HepG2 (cell line): ENCODE results near the gene TMEM198. TPM values are rescaled to one million over a fixed set of nuclear protein-coding genes. Genes with fewer than 3 reads are reported as not detected.
A peak's percentile ranks its signal among the peaks of the same experiment; 100 is the strongest.

ENCODE experiments used
- ARNT ChIP-seq: fragments of 450-650 bp; IDR thresholded peaks from 2 replicates; pipeline ENCODE4 v1.6.1; 2017
- FOXK1 ChIP-seq: sonication (generic); formaldehyde crosslinking; IDR thresholded peaks from 2 replicates; pipeline ENCODE4 v1.4.0; 2020; ENCODE audit warnings: low read depth, missing genetic modification reagents, borderline replicate concordance
- MAFG ChIP-seq: sonication (generic); formaldehyde crosslinking; IDR thresholded peaks from 2 replicates; pipeline ENCODE4 v1.5.1; 2020; ENCODE audit warnings: mild to moderate bottlenecking, missing genetic modification reagents
- MED8 ChIP-seq: sonication (generic); formaldehyde crosslinking; IDR thresholded peaks from 2 replicates; pipeline ENCODE4 v1.8.1; 2023; ENCODE audit warnings: mild to moderate bottlenecking, missing genetic modification reagents; ENCODE audit not compliant: insufficient replicate concordance
- PAF1 ChIP-seq: IDR thresholded peaks from 2 replicates; pipeline ENCODE4 v1.6.1; 2016; ENCODE audit warnings: missing genetic modification reagents, missing compliant biosample characterization
- RBFOX2 ChIP-seq: fragments of 200-400 bp; formaldehyde crosslinking; IDR thresholded peaks from 2 replicates; pipeline ENCODE4 v1.6.1; 2017; ENCODE audit warnings: low read depth, mild to moderate bottlenecking, low read length
- RFX1 ChIP-seq: fragments of 450-650 bp; IDR thresholded peaks from 2 replicates; pipeline ENCODE4 v1.6.1; 2017
- SCMH1 ChIP-seq: sonication (generic); formaldehyde crosslinking; IDR thresholded peaks from 2 replicates; pipeline ENCODE4 v1.9.0; 2021; ENCODE audit warnings: missing genetic modification reagents, mild to moderate bottlenecking, borderline replicate concordance
- SIN3B ChIP-seq: fragments of 150-350 bp; IDR thresholded peaks from 2 replicates; pipeline ENCODE4 v1.6.1; 2014; ENCODE audit warnings: low read length
- SOX13 ChIP-seq, 3 experiments: fragments of 450-650 bp in 1 of 3; sonication (generic) in 1 of 3; formaldehyde crosslinking in 1 of 3; IDR thresholded peaks in 2 of 3; conservative IDR thresholded peaks in 1 of 3; 2 replicates each; pipeline versions ENCODE4 v1.5.0 to v1.6.1; 2016 to 2020; ENCODE audit warnings: antibody characterized with exemption in 1 of 3, mild to moderate bottlenecking in 1 of 3, missing compliant biosample characterization in 1 of 3, missing genetic modification reagents in 1 of 3, moderate library complexity in 1 of 3
- TCF7L2 ChIP-seq: IDR thresholded peaks from 2 replicates; pipeline ENCODE4 v1.6.1; 2011; ENCODE audit warnings: mild to moderate bottlenecking, low read depth, low read length, moderate library complexity
- ZBTB3 ChIP-seq: sonication (generic); formaldehyde crosslinking; IDR thresholded peaks from 2 replicates; pipeline ENCODE4 v1.4.0; 2020; ENCODE audit warnings: low read depth, mild to moderate bottlenecking, moderate library complexity, missing genetic modification reagents, borderline replicate concordance
- ZNF883 ChIP-seq: sonication (generic); formaldehyde crosslinking; IDR thresholded peaks from 2 replicates; pipeline ENCODE4 v1.5.1; 2020; ENCODE audit warnings: mild to moderate bottlenecking, missing genetic modification reagents; ENCODE audit errors: not compliant biosample characterization
- polyA plus RNA-seq, 8 experiments: library from polyadenylated mRNA; depleted of rRNA in 3 of 8; stranded (reverse) in 7 of 8; unstranded in 1 of 8; fragments of >200 nt; fragmentation: Illumina TruSeq in 4 of 8; extraction: Trizol in 4 of 8; gene quantifications; 2 replicates each; pipeline versions ENCODE4 v1.2.1 to v1.2.3, GENCODE V29; 2011 to 2016; ENCODE audit warnings: low read depth in 4 of 8, missing spikeins in 1 of 8, mixed read lengths in 1 of 8; ENCODE audit not compliant: insufficient read depth in 1 of 8
- total RNA-seq, 5 experiments: library from RNA; depleted of rRNA; stranded (reverse); fragments of >200 nt; fragmentation: Illumina TruSeq; extraction: Trizol; gene quantifications; 2 replicates each; pipeline ENCODE4 v1.2.3, GENCODE V29; 2016; ENCODE audit warnings: low read depth in 1 of 5
- TF ChIP-seq, protein P1 (sequence below): sonication (generic); formaldehyde crosslinking; IDR thresholded peaks from 2 replicates; pipeline ENCODE4 v1.5.1; 2020; ENCODE audit warnings: mild to moderate bottlenecking, missing genetic modification reagents
- TF ChIP-seq, protein P2 (sequence below): sonication (generic); formaldehyde crosslinking; IDR thresholded peaks from 2 replicates; pipeline ENCODE4 v1.5.0; 2020; ENCODE audit warnings: mild to moderate bottlenecking, missing genetic modification reagents
- TF ChIP-seq, protein P3 (sequence below): sonication (generic); formaldehyde crosslinking; IDR thresholded peaks from 2 replicates; pipeline ENCODE4 v1.5.1; 2020; ENCODE audit warnings: mild to moderate bottlenecking, missing genetic modification reagents, moderate library complexity
- TF ChIP-seq, protein P4 (sequence below): sonication (generic); formaldehyde crosslinking; IDR thresholded peaks from 2 replicates; pipeline ENCODE4 v1.5.0; 2020; ENCODE audit warnings: missing genetic modification reagents

The TMEM198 gene
- total and polyA plus RNA-seq, 2 of the 13 experiments (the other 11 are each of a cell fraction or from before 2014, with no cell fraction given) = 17.3 to 23.5 TPM

DNA sequence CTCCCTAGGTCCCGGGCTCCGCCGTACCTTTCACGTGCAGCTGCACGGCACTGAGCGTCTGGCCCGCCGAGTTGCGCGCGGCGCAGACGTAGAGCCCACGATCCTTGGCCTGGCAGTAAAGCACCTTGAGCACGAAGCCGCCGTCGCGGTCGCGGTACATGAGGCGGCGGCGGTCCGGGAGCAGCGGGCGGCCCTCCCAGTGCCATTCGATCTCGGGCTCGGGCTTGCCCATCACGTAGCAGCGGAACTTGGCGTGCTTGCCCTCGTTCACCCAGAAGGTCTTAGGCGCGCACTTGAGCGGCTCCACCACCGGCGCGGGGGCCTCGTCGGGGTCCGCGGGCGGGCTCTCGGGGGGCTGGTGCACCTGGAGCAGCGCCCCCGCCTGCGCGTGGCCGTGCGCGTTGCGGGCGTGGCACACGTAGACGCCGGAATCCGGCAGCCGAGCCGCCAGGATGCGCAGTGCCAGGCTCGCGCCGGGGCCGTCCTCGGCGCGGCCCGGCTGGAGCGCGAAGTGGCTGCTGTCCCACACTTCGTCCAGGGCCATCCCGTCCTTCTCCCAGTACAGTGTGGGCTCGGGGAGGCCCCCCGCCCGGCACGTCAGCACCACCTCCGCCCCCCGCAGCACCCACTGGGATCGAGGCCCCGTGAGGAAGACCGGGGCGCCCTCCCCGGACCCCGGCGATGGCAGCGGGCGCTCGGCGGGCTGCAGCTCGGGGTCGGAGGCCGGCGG lies 26.5 kb downstream of the TMEM198 start (continued):
- TF ChIP-seq SIN3B (no peak), MAFG (CRISPR knock-in tag) (no peak), FOXK1 (CRISPR knock-in tag) (no peak), SCMH1 (CRISPR knock-in tag) (no peak), ARNT (no peak), MED8 (CRISPR knock-in tag) (no peak), SOX13 (IDR thresholded peaks at IDR 0.05) (no peak; the same call in 1 of the 2 replicates), SOX13 (CRISPR knock-in tag; conservative IDR thresholded peaks at IDR 0.05 in 1 of 2, IDR thresholded peaks at IDR 0.05 in 1 of 2) (no peak), PAF1 (CRISPR knock-in tag) (no peak), ZNF883 (CRISPR knock-in tag) (peak; percentile 35), RFX1 (no peak), TCF7L2 (no peak), RBFOX2 (peak; percentile 90), ZBTB3 (CRISPR knock-in tag) (no peak)
- TF ChIP-seq, protein P1, sequence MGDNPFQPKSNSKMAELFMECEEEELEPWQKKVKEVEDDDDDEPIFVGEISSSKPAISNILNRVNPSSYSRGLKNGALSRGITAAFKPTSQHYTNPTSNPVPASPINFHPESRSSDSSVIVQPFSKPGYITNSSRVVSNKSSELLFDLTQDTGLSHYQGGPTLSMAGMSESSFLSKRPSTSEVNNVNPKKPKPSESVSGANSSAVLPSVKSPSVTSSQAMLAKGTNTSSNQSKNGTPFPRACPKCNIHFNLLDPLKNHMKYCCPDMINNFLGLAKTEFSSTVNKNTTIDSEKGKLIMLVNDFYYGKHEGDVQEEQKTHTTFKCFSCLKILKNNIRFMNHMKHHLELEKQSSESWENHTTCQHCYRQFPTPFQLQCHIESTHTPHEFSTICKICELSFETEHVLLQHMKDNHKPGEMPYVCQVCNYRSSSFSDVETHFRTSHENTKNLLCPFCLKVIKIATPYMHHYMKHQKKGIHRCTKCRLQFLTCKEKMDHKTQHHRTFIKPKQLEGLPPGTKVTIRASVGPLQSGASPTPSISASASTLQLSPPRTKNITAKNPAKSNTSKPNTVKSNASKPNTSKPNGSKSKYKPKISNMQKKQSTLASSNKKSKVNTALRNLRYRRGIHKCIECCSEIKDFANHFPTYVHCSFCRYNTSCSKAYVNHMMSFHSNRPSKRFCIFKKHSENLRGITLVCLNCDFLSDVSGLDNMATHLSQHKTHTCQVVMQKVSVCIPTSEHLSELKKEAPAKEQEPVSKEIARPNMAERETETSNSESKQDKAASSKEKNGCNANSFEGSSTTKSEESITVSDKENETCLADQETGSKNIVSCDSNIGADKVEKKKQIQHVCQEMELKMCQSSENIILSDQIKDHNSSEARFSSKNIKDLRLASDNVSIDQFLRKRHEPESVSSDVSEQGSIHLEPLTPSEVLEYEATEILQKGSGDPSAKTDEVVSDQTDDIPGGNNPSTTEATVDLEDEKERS (CRISPR knock-in tag) = no peak
- TF ChIP-seq, protein P2, sequence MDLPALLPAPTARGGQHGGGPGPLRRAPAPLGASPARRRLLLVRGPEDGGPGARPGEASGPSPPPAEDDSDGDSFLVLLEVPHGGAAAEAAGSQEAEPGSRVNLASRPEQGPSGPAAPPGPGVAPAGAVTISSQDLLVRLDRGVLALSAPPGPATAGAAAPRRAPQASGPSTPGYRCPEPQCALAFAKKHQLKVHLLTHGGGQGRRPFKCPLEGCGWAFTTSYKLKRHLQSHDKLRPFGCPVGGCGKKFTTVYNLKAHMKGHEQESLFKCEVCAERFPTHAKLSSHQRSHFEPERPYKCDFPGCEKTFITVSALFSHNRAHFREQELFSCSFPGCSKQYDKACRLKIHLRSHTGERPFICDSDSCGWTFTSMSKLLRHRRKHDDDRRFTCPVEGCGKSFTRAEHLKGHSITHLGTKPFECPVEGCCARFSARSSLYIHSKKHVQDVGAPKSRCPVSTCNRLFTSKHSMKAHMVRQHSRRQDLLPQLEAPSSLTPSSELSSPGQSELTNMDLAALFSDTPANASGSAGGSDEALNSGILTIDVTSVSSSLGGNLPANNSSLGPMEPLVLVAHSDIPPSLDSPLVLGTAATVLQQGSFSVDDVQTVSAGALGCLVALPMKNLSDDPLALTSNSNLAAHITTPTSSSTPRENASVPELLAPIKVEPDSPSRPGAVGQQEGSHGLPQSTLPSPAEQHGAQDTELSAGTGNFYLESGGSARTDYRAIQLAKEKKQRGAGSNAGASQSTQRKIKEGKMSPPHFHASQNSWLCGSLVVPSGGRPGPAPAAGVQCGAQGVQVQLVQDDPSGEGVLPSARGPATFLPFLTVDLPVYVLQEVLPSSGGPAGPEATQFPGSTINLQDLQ (CRISPR knock-in tag) = peak; percentile 72
- TF ChIP-seq, protein P3, sequence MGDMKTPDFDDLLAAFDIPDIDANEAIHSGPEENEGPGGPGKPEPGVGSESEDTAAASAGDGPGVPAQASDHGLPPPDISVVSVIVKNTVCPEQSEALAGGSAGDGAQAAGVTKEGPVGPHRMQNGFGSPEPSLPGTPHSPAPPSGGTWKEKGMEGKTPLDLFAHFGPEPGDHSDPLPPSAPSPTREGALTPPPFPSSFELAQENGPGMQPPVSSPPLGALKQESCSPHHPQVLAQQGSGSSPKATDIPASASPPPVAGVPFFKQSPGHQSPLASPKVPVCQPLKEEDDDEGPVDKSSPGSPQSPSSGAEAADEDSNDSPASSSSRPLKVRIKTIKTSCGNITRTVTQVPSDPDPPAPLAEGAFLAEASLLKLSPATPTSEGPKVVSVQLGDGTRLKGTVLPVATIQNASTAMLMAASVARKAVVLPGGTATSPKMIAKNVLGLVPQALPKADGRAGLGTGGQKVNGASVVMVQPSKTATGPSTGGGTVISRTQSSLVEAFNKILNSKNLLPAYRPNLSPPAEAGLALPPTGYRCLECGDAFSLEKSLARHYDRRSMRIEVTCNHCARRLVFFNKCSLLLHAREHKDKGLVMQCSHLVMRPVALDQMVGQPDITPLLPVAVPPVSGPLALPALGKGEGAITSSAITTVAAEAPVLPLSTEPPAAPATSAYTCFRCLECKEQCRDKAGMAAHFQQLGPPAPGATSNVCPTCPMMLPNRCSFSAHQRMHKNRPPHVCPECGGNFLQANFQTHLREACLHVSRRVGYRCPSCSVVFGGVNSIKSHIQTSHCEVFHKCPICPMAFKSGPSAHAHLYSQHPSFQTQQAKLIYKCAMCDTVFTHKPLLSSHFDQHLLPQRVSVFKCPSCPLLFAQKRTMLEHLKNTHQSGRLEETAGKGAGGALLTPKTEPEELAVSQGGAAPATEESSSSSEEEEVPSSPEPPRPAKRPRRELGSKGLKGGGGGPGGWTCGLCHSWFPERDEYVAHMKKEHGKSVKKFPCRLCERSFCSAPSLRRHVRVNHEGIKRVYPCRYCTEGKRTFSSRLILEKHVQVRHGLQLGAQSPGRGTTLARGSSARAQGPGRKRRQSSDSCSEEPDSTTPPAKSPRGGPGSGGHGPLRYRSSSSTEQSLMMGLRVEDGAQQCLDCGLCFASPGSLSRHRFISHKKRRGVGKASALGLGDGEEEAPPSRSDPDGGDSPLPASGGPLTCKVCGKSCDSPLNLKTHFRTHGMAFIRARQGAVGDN (CRISPR knock-in tag) = peak; percentile 94
- TF ChIP-seq, protein P4, sequence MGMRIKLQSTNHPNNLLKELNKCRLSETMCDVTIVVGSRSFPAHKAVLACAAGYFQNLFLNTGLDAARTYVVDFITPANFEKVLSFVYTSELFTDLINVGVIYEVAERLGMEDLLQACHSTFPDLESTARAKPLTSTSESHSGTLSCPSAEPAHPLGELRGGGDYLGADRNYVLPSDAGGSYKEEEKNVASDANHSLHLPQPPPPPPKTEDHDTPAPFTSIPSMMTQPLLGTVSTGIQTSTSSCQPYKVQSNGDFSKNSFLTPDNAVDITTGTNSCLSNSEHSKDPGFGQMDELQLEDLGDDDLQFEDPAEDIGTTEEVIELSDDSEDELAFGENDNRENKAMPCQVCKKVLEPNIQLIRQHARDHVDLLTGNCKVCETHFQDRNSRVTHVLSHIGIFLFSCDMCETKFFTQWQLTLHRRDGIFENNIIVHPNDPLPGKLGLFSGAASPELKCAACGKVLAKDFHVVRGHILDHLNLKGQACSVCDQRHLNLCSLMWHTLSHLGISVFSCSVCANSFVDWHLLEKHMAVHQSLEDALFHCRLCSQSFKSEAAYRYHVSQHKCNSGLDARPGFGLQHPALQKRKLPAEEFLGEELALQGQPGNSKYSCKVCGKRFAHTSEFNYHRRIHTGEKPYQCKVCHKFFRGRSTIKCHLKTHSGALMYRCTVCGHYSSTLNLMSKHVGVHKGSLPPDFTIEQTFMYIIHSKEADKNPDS (CRISPR knock-in tag) = no peak
